T47D (cell line): ENCODE data around the gene HMX1.

Experiments used
- DNase-seq, 2 experiments: peaks; one replicate each; pipeline versions ENCODE4 v3.0.0 to v3.0.0-alpha.2; 2011 to 2012; ENCODE audit warnings: low read depth in 1 of 2, low spot score in 1 of 2
- JUND ChIP-seq: IDR thresholded peaks from 2 replicates; pipeline ENCODE4 v1.6.1; 2012; ENCODE audit warnings: low read depth
- in situ Hi-C: cut with HindIII; loops from 2 replicates; pipeline ENCODE4 v1.10.0; 2016; ENCODE audit warnings: low sequenced_read_pairs, low pct_unique_long_range_greater_than_20kb

HMX1 gene

GRCh38 chr4:8906668-8906970 lies 35.0 kb upstream of the HMX1 start:
- no peak for DNase-seq
- in situ Hi-C loops: no loop called here
- no peak for TF ChIP-seq JUND

- DNase-seq: no peak
- no peak for TF ChIP-seq JUND
- in situ Hi-C loops: no loop called here
Measured at GRCh38 chr4:8905773-8906667, 34.4 kb upstream of the HMX1 start.

GRCh38 chr4:8905226-8905772 lies 33.7 kb upstream of the HMX1 start:
- no peak for TF ChIP-seq JUND
- in situ Hi-C loops: no loop called here
- no peak for DNase-seq

- no peak for DNase-seq
- in situ Hi-C loops: no loop called here
- no peak for TF ChIP-seq JUND
Measured at GRCh38 chr4:8904666-8905065, 33.0 kb upstream of the HMX1 start.

- in situ Hi-C loops: no loop called here
- TF ChIP-seq JUND: no peak
- no peak for DNase-seq
Measured at GRCh38 chr4:8904041-8904501, 32.4 kb upstream of the HMX1 start.

GRCh38 chr4:8901335-8901734 lies 29.7 kb upstream of the HMX1 start:
- no peak for TF ChIP-seq JUND
- in situ Hi-C loops: no loop called here
- DNase-seq: no peak

GRCh38 chr4:8900588-8900987 lies 28.9 kb upstream of the HMX1 start:
- DNase-seq: no peak
- in situ Hi-C loops: no loop called here
- TF ChIP-seq JUND: no peak

GRCh38 chr4:8898419-8898818 lies 26.8 kb upstream of the HMX1 start:
- DNase-seq: no peak
- no peak for TF ChIP-seq JUND
- in situ Hi-C loops: no loop called here

- DNase-seq: peak in 1 of 2 experiments; percentile 9
- TF ChIP-seq JUND: no peak
Measured at GRCh38 chr4:8897251-8898167, 25.9 kb upstream of the HMX1 start.

GRCh38 chr4:8896506-8896905 lies 24.9 kb upstream of the HMX1 start:
- TF ChIP-seq JUND: no peak
- no peak for DNase-seq
- in situ Hi-C loops: no loop called here

More at GRCh38 chr4:8897251-8898167, 25.9 kb upstream of the HMX1 start:
- in situ Hi-C loops: no loop called here

- DNase-seq: no peak
- TF ChIP-seq JUND: no peak
- in situ Hi-C loops: no loop called here
Measured at GRCh38 chr4:8896071-8896470, 24.4 kb upstream of the HMX1 start.

GRCh38 chr4:8895295-8895694 lies 23.7 kb upstream of the HMX1 start:
- in situ Hi-C loops: no loop called here
- no peak for DNase-seq
- TF ChIP-seq JUND: no peak

GRCh38 chr4:8894424-8894816 lies 22.8 kb upstream of the HMX1 start:
- no peak for DNase-seq
- no peak for TF ChIP-seq JUND
- in situ Hi-C loops: no loop called here
